Amniotic epithelial cell (primary cell): Measurements from ENCODE around the gene YPEL1.
"Not testable (repeated sequence)": the region's sequence is repeated elsewhere in the genome, so short reads cannot be mapped to it uniquely, and the experiment has no call there.

Experiments
- DNase-seq: peaks from one replicate; pipeline ENCODE4 v3.0.0-alpha.2; 2010; ENCODE audit warnings: low read depth

Gene YPEL1

GRCh38 chr22:21753374-21754111, 17.9 kb upstream of the YPEL1 start:
- DNase-seq = no peak

GRCh38 chr22:21752276-21752675, 16.7 kb upstream of the YPEL1 start:
- no peak for DNase-seq

GRCh38 chr22:21745948-21746347, 10.4 kb upstream of the YPEL1 start:
- DNase-seq = no peak

GRCh38 chr22:21744917-21745316, 9.3 kb upstream of the YPEL1 start:
- DNase-seq = peak; percentile 58

- no peak for DNase-seq
Observed at GRCh38 chr22:21741790-21742189, 6.2 kb upstream of the YPEL1 start.

GRCh38 chr22:21741059-21741458, 5.5 kb upstream of the YPEL1 start:
- no peak for DNase-seq

GRCh38 chr22:21739828-21740377, 4.3 kb upstream of the YPEL1 start:
- DNase-seq = no peak

GRCh38 chr22:21738966-21739365, 3.4 kb upstream of the YPEL1 start:
- DNase-seq = no peak

- DNase-seq = no peak
Observed at GRCh38 chr22:21738081-21738480, 2.5 kb upstream of the YPEL1 start.

GRCh38 chr22:21736948-21737347, 1.4 kb upstream of the YPEL1 start:
- DNase-seq = no peak

- DNase-seq = no peak
Observed at GRCh38 chr22:21736084-21736642, 569 bp upstream of the YPEL1 start.

- DNase-seq = peak; percentile 33
Observed at GRCh38 chr22:21734540-21735199, 924 bp downstream of the YPEL1 start.

- DNase-seq = no peak
Observed at GRCh38 chr22:21731503-21731902, 4.1 kb downstream of the YPEL1 start.

GRCh38 chr22:21730535-21731308, 4.9 kb downstream of the YPEL1 start:
- DNase-seq = peak; percentile 21

GRCh38 chr22:21729184-21729583, 6.4 kb downstream of the YPEL1 start:
- DNase-seq = not testable (repeated sequence)

- no peak for DNase-seq
Observed at GRCh38 chr22:21728270-21728669, 7.3 kb downstream of the YPEL1 start.

GRCh38 chr22:21727768-21728167, 7.8 kb downstream of the YPEL1 start:
- DNase-seq = no peak

- DNase-seq = no peak
Observed at GRCh38 chr22:21727159-21727558, 8.4 kb downstream of the YPEL1 start.

- DNase-seq = no peak
Observed at GRCh38 chr22:21726650-21727049, 8.9 kb downstream of the YPEL1 start.

GRCh38 chr22:21725956-21726649, 9.5 kb downstream of the YPEL1 start:
- no peak for DNase-seq

GRCh38 chr22:21724496-21724895, 11.1 kb downstream of the YPEL1 start:
- DNase-seq = not testable (repeated sequence)
